GM18873 (cell line): ENCODE data around the gene STUB1.

Experiments
- ATAC-seq: cut with Tn5 transposase; IDR thresholded peaks from one replicate; pipeline ENCODE4 v1.9.1; 2021; ENCODE audit warnings: mild to moderate bottlenecking, moderate library complexity, moderate number of reproducible peaks; ENCODE audit not compliant: unreplicated experiment, low FRiP score

The STUB1 gene

GRCh38 chr16:721765-722540, 41.7 kb downstream of the STUB1 start:
- no peak for ATAC-seq

DNA sequence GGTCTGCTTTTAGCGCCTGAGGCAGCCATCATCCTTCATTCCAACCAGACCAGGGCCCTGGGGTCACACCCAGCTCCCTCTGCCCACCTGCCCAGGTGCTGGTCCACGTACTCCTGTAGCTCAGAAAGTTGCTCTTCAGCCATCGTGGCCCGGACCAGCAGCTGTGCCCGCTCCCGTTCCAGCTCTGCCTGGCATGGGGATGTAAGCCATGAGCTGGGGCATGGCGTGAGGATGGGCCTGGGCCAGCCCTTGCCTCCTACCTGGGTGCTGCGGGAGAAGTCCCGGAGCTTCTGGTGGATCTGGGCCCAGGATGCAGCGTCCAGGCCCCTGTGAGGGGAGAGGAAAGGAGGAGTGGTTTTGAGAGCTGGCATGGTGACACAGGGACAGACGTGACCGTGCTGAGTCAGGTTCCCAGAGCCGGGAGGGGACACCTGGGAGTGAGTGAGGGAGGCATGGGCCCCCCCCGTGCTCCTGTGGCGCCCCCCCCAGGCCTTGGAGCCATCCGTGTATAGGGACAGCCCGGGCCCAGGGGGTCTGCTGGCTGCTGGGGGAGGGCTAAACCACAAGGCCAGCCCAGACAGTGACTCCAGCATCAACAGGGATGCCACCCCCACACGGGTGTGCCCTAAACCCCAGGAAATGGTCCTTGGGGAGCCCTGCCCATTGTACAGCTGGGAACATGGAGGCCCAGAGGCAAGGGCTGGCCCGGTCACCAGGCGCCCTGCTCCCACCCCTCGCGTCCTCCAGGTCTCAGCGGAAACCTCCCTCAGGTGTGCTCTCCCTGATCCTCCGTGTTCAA, 42.8 kb downstream of the STUB1 start:
- ATAC-seq, result no peak

- no peak for ATAC-seq
Observed at GRCh38 chr16:723695-724094, 43.5 kb downstream of the STUB1 start.

DNA sequence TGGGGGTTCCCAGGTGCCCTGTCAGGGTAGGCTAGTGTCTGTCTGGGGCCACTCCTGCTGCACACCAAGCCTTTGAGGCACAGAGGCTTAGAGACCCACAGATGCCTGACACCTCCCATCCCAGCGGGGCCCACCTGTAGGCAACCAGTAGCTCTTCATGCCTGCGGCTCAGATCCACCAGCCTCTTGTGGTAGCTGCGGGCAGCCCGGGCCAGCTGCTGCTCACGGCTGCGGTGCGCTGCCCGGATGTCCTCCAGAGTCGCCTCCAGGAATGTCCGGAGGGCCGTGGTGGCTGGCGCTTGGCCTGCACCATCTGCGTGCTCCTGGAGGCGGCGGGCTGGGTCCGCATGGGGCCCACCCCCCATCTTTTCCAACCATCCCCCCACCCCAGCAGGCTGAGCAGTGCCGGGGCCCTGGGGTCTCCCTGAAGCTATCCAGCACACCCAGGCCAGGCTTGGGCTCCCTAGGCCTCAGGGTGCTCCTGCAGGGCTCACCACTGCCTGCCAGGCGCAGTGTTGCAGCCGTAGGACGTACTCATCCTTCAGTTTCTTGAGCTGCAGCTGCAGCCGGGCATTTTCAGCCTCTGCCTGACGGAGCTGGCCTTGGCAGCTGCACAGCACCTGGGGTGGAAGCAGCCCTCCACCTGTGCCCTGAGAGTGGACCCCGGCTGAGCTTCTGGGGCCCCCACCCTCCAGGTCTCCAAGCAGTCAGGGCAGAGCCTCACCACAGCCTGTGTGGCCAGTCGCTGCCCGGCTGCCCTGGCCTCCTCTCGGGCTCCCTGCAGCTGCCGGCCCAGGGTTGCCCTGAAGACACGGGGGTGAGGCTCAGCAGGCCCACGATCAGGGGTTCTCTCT, 44.2 kb downstream of the STUB1 start:
- ATAC-seq, result no peak

- no peak for ATAC-seq
Observed at GRCh38 chr16:725041-725376, 44.8 kb downstream of the STUB1 start.

DNA sequence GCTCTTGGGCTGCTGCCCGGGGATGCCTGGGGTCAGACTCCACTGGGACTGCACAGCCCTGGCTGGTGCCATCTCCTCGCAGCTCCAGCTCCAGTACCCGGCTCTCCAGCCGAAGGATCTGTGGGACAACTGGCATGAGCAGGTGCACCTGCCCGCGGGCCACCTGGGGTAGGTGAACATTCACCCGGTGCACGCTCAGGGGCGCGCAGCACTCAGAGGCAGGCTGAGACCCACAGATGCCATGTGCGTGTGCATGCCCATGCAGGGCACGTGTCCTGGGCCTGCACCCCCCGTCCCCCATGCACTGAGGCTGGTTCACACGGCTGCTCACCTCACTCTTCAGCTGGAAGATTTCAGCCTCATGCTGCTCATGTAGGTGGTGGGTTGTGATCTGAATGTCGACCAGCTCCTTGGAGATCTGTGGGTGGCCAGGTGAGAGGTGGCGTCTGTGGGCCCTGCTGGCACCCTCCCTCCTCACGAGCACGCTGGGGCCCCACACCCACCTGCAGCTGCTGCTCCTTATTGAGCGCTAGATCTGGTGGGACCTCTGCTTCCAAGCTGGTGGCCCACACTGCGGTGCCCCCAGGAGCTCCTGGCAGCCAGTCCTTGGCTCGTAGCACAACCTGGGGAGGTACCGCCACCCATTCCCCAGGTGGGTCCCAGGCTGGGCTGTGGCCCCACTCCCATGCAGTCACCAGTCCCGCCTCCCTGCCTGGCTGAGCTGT, 45.4 kb downstream of the STUB1 start:
- ATAC-seq, result no peak

DNA sequence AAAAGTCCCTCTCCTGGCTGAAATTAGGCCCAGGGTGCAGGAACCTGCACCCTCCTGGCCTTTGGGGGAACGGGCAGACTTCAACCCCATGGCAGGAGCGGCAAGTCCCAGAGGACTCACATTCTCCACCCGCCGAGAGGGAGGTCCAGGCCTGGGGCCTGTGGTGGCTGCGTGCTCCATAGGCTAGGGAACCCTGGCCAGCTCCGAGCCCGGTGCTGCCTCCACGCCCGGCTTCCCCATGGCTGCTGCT, 45.9 kb downstream of the STUB1 start:
- ATAC-seq, result no peak

DNA sequence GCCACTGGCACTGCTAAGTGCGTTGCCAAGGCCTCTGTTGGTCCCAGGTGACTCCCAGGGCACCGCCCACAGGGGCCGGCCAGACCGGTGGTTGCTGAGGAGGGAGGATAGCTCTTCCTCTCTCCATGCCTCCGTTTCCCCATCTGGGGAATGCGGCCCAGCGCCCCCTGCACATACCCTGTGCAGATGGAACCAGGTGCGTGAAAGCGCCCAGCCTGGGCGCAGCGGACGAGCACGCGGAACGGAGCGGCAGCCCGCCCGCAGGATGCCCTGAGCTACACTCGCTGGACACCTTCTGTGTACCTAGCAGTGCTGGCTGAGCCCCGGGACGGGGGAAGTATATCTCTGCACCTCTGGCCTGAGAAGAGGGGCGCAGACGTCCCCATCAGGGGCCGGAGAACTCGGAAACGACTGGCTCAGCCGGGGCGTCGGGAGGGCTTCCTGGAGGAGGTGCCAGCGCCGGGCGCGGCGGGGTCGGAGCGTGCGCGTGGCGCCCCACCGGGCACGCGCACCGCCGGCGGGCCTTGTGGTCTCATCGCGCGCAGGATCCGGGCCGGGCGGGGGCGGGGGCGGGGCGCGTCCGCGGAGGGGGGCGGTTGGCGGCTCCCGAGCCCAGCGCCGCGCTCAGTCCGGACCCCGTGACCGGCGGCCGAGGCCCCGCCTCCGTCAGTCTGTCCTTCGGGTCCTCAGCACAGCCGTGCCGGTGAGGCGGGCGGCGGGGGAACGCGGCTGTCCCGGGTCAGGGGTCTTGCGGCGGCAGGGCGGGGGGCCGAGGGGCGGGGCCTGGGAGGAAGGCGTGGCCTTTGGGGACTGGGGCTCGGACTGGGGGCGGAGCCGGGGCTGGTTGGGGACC, 46.5 kb downstream of the STUB1 start, which contains the start of the genes CCDC78 and HAGHL:
TSS of gene CCDC78 (minus strand) at position 6 of the 853 bp plus-strand sequence. CDS start 76 bp downstream, outside the sequence.
TSS of gene HAGHL (plus strand) at position 669 of the 853 bp plus-strand sequence. CDS start 404 bp downstream, outside the sequence.
- ATAC-seq, result no peak

- ATAC-seq, result no peak
Observed at GRCh38 chr16:727291-727977, 47.2 kb downstream of the STUB1 start.

GRCh38 chr16:728131-728889, 48.1 kb downstream of the STUB1 start:
- ATAC-seq, result no peak

DNA sequence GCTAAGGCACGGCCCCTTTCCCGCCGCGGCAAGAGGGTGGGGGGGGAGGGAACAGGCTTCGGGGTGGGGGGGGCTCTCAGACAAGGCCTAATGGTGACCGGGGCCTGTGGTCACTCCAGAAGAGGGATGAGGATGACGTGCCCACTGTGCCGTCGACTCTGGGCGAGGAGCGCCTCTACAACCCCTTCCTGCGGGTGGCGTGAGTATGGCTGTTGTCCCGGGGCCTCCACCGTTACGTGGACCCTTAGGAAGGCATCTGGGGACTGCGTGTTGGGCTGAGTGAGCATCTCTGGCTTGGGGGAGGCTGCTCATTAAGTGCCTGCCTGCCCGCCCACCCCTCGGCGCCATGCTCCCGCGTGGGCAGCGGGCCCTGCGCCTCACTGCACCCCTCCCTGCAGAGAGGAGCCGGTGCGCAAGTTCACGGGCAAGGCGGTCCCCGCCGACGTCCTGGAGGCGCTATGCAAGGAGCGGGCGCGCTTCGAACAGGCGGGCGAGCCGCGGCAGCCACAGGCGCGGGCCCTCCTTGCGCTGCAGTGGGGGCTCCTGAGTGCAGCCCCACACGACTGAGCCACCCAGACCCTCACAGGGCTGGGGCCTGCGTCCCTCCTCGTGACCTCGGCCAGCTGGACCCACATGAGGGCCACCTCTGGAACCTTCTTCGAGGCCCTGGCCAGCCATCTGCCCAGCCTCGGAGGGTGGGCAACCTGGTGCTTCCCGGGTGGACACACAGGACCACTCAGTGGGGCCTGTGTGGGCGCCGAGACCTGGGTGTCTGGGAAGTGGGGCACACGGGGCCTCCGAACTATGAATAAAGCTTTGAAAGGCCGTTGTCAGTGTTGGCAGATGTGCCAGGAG, 48.9 kb downstream of the STUB1 start:
- ATAC-seq, result no peak

DNA sequence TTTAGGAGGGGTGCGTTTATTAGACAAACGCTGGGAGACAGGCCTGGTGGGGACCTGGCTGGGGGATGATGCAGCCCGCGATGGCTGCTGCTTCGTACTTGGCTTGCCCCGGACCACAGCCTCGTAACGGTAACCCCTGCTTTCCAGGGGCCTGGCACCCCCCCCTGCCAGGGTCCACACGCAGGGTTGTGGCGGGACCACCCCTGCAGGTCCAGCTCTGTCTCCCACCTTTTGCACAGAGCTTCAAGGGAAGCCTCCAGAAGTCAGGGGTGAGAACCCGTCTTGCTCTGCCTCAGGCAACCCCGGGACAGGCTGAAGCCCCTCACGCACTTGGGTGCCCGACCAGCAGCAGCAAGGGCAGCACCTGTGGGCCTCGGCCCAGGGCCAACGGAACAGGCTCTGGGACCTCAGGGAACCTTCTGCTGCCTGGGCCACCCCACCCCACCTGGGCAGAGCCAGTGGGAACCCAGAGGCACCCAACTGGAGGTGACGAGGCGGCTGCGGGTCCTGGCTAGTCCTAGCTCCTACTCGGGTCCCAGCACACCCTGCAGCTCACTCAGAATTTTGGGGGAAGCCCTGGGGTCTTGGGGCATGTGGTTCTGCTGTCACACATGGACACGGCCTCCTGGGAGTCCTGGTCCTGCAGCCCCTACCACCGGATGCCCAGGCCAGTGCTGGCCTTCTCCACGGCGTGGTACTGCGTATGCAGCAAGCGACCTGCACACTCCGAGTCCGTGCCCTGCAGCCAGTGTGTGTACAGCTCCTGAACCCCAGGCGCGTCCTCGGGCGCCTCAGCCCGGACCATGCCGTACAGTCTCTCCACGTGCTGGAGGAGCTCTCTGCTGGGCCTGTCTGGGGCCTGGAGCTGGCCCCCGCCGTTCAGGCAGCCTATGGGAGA, 49.8 kb downstream of the STUB1 start:
- ATAC-seq, result no peak

GRCh38 chr16:730666-731509, 50.7 kb downstream of the STUB1 start:
- ATAC-seq, result no peak

DNA sequence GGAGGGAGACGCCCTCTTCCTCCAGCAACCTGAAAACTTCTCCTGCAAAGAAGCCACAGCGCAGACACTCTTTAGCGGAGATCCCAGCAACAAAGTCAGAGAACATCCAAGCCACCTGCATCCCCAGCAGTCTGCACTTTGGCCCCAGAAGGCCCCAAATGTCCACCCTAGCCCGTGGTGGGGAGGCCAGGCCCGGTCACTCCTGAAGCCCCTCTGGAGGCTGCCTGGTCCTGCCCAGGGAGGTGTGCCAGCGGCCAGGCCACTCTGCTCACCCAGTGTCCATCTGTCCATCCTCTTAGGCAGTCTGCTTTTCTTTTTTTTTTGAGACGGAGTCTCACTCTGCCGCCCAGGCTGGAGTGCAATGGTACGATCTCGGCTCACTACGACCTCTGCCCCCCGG, 52.1 kb downstream of the STUB1 start:
- no peak for ATAC-seq
